ENCODE data around the gene CCR8.

GRCh38 chr3:39291903-39292329 is 37.6 kb upstream of the CCR8 start:
- no peak for TF ChIP-seq ZFP3 (CRISPR knock-in tag; IDR thresholded peaks at IDR 0.05)
- TF ChIP-seq PATZ1 (CRISPR knock-in tag; IDR thresholded peaks at IDR 0.05; ENCODE audit: borderline replicate concordance) = no peak
- TF ChIP-seq, protein P1, sequence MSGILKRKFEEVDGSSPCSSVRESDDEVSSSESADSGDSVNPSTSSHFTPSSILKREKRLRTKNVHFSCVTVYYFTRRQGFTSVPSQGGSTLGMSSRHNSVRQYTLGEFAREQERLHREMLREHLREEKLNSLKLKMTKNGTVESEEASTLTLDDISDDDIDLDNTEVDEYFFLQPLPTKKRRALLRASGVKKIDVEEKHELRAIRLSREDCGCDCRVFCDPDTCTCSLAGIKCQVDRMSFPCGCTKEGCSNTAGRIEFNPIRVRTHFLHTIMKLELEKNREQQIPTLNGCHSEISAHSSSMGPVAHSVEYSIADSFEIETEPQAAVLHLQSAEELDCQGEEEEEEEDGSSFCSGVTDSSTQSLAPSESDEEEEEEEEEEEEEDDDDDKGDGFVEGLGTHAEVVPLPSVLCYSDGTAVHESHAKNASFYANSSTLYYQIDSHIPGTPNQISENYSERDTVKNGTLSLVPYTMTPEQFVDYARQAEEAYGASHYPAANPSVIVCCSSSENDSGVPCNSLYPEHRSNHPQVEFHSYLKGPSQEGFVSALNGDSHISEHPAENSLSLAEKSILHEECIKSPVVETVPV (CRISPR knock-in tag; IDR thresholded peaks at IDR 0.05) = no peak
- TF ChIP-seq ESRRG (CRISPR knock-in tag; IDR thresholded peaks at IDR 0.05) = no peak
- no peak for TF ChIP-seq CSDC2 (CRISPR knock-in tag; IDR thresholded peaks at IDR 0.05)
- no peak for TF ChIP-seq ZNF70 (CRISPR knock-in tag; IDR thresholded peaks at IDR 0.05)
- TF ChIP-seq, protein P2, sequence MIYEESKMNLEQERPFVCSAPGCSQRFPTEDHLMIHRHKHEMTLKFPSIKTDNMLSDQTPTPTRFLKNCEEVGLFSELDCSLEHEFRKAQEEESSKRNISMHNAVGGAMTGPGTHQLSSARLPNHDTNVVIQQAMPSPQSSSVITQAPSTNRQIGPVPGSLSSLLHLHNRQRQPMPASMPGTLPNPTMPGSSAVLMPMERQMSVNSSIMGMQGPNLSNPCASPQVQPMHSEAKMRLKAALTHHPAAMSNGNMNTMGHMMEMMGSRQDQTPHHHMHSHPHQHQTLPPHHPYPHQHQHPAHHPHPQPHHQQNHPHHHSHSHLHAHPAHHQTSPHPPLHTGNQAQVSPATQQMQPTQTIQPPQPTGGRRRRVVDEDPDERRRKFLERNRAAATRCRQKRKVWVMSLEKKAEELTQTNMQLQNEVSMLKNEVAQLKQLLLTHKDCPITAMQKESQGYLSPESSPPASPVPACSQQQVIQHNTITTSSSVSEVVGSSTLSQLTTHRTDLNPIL (CRISPR knock-in tag; IDR thresholded peaks at IDR 0.05; ENCODE audit: low read depth) = no peak
